Stimulated activated CD4-positive, alpha-beta T cell treated with anti-CD3 and anti-CD28 coated beads, Interleukin-4, amount 100 ng/mL, for 24 hours (primary cell): ENCODE data around the gene TEX55.
"Not testable (repeated sequence)": the region's sequence is repeated elsewhere in the genome, so short reads cannot be mapped to it uniquely, and the experiment has no call there.

Experiments
- DNase-seq: peaks from one replicate; pipeline ENCODE4 v3.0.0-alpha.2; 2020

The TEX55 gene

GRCh38 chr3:119161240-119161639 is 15.3 kb downstream of the TEX55 start:
- DNase-seq: no peak

GRCh38 chr3:119164745-119165144 is 18.8 kb downstream of the TEX55 start:
- not testable (repeated sequence) for DNase-seq

DNA sequence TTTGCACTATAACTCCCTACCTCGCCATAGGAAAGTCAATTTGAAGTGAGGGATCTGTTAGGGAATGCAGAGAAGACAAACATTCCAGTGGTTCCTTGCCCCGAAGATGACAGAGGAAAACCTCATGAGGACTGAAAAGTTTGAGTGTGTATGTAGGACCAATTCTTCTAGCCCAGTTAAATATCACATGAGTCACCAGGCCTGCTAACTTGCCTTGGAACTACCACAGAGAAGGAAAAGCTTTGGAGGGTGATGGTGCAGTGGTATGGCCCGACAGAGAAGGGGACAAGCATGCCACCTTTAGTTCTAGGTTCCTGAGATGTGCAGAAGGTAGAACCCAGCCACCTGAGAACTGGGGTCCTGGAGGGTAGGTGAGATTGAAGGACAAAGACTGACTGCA is 24.9 kb downstream of the TEX55 start:
- DNase-seq: no peak

DNA sequence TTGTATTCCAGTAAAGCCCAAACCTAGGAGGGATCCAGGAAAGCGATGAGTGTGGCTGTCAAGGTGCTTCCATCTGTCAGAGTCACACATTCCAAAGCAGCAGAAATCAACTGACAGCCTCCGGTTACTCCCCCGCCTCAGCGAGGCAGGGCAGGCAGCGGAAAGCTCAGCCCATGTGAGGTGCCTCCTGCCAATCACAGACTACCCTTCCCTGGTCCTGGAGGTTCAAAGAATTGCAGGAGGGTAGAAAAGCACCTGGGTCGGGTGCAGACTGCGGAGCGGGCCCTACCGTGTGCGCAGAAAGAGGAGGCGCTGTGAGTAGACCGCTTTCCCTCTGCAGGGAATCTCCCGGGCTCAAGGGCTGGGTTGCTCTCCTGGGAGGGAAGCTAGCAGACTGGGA is 27.4 kb downstream of the TEX55 start, which contains the start of gene UPK1B:
TSS of gene UPK1B (plus strand) at position 274 of the 400 bp plus-strand sequence. CDS start 13,144 bp downstream, outside the sequence.
- DNase-seq: no peak

DNA sequence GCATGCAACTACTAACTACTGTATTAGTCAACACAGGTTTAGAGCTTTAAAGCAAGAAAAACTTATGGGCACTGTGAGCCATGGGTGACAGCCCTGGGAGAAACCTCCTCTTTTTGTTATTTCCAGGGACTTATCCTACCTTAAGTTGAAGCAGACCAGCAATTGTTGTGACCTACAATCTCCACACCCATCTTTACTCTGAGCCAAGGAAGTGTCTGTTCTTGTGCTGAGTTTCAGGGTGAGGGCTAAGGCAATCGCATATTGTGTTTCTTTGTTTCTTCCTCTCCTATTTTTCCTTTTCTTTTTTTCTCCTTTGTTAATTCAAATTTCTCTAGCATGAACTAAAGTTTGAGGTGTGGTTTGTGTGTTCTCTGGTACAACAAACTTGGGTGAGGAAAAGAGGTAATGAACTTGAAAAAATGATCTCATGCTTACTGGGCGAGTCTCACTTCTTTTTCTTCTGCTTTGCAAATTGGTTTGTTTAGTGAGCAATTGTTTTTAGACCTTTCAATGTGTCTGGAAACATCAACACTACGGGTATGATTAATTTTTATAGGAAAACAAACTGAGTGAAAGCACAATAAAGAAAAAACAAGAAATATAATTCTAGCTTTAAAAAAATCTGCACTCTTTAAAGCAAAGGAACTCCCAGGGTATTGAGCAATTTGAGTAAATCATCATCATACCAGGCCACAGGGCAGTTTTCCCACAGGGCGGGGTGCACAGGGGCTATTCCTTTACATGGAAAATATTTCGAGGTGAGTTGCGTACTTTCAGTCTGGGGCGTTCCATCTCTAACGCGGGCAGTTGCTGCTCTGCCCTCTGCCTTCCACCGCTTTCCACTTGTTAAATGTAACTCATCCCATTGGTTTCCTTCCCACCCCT is 30.1 kb downstream of the TEX55 start:
- DNase-seq: no peak

DNA sequence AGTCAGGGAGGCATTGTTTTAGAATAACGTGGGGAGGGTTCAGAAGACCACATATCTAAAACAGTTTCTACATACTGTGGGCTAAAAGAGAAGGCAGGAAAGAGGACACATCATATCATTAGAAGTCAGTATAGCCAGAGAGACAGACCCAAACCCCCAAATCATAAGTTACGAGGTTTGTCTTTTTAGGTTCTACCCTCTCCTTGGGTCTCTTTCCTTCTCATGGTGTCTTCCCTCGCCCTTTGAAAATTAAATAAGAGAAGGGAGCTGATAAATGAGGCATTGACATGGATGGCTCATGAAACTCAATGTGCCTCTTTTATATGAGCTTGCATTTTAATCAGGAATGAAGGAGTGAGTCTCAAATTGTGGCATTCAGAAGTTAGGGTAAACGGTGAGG is 30.8 kb downstream of the TEX55 start:
- no peak for DNase-seq

DNA sequence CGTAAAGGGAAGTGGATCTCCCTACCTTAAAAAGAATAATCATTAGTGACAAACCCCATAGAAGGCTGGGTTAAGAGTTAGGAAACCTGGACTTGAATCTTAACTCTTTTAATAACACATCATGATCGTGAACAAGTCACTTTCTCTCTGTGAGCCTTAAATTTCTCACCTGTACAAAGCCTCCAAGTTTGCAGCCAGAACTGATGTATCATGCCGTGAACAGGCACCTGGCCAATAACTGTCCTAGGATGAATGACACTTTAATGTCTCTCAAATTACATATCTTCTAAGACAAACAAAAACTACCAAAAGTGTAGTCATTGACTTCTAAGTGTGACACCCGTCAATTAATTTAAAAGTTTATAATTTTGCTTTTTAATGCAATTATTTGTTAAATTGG is 31.4 kb downstream of the TEX55 start:
- DNase-seq: no peak

DNA sequence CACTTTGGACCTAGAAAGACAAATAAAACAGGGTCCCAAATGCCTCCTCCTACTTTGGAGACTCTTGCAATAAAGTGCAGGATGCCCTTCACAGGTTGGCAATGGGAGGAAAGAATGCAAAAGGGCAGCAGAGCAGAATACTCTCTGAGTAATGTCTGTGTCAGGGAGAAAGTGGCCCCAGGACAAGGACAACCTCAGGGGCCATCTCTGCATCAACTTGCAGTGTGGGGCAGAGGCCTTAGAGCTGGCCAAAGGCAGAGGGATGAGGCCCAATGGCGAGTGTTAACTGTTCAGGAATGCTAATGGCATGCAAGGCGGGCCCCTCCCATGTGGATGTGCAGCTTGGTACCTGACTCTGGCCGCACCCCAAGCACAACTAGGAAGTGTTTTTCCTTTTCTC is 35.8 kb downstream of the TEX55 start:
- no peak for DNase-seq

DNA sequence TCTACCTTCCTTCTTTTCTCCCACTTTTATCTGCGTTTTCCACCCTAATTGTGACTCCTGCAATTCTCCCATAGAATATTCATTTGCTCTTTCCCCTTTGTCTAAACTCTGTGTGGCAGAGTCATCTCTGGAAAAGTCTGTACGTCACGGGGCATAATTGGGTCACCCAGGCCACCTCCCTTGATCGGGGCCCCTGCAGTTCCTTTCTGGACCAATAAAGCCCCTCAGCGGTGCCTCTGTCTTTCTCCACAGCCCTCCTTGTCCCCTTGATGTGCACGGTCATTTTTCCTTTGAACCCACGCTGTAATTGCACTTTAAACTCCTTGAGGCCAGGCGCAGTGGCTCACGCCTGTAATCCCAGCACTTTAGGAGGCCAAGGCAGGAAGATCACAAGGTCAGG is 38.1 kb downstream of the TEX55 start:
- DNase-seq: no peak

DNA sequence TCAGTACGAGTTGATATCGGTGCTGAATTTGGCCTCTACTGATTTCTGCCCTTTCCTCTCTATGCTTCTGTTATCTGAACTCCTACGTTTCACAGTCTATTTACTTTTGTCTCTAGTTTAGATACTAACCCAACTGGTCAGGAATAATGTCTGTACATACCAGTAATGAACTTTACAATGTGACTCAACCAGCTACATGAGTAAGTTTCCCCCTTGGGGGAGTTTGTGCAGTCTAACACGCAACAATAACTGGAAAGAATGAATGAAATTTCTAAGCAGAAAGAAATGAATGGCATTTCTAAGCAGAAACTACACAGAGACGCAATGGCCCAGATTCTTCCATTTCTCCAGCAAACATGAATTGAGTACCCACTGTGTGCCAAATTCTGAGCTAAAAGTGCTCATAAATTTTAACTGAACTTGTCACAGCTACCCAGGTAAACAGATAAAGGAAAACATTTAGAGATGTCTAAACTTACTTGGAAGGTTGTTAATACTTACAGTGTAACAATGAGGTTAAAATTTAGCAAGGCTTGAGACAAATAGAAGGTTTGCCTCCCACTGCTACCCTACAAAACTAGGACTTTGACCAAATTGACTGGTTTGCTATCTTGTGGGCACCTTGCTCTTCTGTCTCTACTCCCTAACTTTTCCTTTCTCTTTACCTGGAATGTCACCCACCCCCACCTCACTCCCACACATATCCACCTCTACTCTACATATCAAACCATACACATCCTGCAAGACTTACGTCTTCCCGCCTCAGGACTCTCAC is 39.0 kb downstream of the TEX55 start:
- no peak for DNase-seq

DNA sequence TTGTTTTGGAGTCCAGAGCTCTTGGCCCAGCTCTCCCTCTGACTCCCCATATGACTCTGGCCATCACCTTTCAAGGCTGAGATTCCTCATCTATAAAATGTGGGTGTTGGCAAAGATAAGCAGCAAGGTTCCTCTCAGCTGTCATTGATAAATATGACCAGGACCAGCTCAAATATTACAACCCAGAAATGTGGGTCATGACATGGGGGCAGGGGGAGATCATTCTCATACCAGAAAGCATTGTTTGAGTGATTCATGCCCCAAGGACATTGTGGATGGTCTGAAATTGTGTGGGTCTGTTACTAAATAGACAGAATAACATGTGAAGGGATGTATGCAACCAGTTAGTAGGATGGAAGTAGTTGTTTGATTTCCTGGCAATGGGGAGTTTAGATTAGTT is 41.3 kb downstream of the TEX55 start:
- DNase-seq: no peak

DNA sequence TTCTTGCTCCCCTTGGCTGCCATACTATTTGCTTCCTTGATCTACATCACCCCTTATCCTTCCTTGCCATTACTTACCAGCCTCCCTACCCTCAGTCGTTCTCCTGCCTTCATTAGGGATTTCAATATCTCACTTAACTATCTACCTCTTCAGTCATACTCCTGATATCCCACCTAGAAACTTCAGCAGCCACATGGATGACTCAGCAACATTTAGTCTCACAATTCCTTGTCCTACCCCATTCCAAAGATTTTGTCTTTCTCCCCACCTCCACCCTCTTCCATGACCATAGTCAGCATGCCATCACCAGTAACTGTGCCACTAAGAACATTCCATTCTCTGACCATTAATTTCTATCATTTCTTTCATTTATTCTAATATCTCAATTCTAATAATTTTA is 45.8 kb downstream of the TEX55 start:
- no peak for DNase-seq

GRCh38 chr3:119194237-119195150 is 48.5 kb downstream of the TEX55 start:
- no peak for DNase-seq

DNA sequence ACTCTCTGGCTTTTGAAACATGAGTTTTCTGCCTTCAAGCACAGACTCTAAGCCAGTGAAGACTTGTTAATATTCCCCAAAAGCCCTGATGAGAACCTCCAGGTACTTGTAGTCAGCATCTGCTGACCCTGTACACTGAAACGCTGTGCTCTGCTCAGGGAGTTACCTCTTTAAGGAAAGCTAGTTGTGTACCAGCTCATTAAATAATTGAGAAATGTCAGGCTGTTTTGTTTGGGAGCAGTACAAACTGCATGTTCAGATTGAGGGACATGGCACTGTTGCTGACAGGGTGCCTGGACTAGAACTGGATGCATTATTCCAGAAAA is 49.1 kb downstream of the TEX55 start:
- no peak for DNase-seq

- DNase-seq: no peak
Observed at GRCh38 chr3:119195911-119196310, 49.9 kb downstream of the TEX55 start.
